Measurements from ENCODE around the gene ARFIP1.

The ARFIP1 gene

GRCh38 chr4:152944666-152945320, 165.0 kb downstream of the ARFIP1 start:
- H3K4me3 ChIP-seq (ENCODE audit: low read depth, low read length), result no peak overlapping the region
- no peaks in the 10 kb centered on the region for H3K9me3 ChIP-seq
- no peaks in the 10 kb centered on the region for H3K36me3 ChIP-seq
- H3K4me1 ChIP-seq, result no peaks in the 10 kb centered on the region
- no peak for DNase-seq
- peaks cover 17% of the 10 kb centered on the region for H3K27me3 ChIP-seq
- TF ChIP-seq, protein P1, sequence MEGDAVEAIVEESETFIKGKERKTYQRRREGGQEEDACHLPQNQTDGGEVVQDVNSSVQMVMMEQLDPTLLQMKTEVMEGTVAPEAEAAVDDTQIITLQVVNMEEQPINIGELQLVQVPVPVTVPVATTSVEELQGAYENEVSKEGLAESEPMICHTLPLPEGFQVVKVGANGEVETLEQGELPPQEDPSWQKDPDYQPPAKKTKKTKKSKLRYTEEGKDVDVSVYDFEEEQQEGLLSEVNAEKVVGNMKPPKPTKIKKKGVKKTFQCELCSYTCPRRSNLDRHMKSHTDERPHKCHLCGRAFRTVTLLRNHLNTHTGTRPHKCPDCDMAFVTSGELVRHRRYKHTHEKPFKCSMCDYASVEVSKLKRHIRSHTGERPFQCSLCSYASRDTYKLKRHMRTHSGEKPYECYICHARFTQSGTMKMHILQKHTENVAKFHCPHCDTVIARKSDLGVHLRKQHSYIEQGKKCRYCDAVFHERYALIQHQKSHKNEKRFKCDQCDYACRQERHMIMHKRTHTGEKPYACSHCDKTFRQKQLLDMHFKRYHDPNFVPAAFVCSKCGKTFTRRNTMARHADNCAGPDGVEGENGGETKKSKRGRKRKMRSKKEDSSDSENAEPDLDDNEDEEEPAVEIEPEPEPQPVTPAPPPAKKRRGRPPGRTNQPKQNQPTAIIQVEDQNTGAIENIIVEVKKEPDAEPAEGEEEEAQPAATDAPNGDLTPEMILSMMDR (IDR thresholded peaks at IDR 0.05; ENCODE audit: low read depth, low read length), result no peak

GRCh38 chr4:152945639-152946038, 165.9 kb downstream of the ARFIP1 start:
- no peak for DNase-seq
- Histone ChIP-seq H3K4me3 (ENCODE audit: low read depth, low read length) (no peak overlapping the region), H3K4me1 (no peaks in the 10 kb centered on the region), H3K27me3 (peaks cover 18% of the 10 kb centered on the region), H3K36me3 (no peaks in the 10 kb centered on the region), H3K9me3 (no peaks in the 10 kb centered on the region)
- TF ChIP-seq, protein P1 (IDR thresholded peaks at IDR 0.05; ENCODE audit: low read depth, low read length), result no peak

GRCh38 chr4:152946446-152946845, 166.7 kb downstream of the ARFIP1 start:
- TF ChIP-seq, protein P1 (IDR thresholded peaks at IDR 0.05; ENCODE audit: low read depth, low read length), result no peak
- no peaks in the 10 kb centered on the region for H3K36me3 ChIP-seq

DNA sequence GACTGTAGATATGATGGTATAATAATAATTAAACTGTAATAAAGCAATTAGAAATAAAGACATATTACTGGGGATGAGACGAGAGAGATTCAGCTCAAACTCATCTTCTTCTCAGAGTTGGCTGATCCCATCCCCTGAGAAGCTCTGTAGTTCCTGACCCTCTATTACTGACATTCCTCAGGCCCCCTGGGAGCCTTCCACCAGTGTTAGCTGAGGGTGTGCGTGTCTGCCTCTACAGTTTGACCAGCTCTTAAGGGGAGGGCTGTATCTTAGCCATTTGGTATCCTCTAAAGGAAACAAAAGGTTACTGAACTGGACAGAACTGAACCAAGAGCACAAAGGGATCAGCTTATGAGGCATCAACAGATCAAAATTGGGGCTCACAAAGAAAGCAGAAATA, 167.6 kb downstream of the ARFIP1 start:
- TF ChIP-seq, protein P1 (IDR thresholded peaks at IDR 0.05; ENCODE audit: low read depth, low read length), result no peak
- H3K36me3 ChIP-seq, result no peaks in the 10 kb centered on the region
- no peaks in the 10 kb centered on the region for H3K4me1 ChIP-seq
- peaks cover 20% of the 10 kb centered on the region for H3K27me3 ChIP-seq
- no peak for DNase-seq
- H3K9me3 ChIP-seq, result no peaks in the 10 kb centered on the region
- H3K4me3 ChIP-seq (ENCODE audit: low read depth, low read length), result no peak overlapping the region

More at GRCh38 chr4:152946446-152946845, 166.7 kb downstream of the ARFIP1 start:
- Histone ChIP-seq H3K4me1 (no peaks in the 10 kb centered on the region), H3K9me3 (no peaks in the 10 kb centered on the region), H3K4me3 (ENCODE audit: low read depth, low read length) (no peak overlapping the region), H3K27me3 (peaks cover 22% of the 10 kb centered on the region)
- DNase-seq, result no peak

DNA sequence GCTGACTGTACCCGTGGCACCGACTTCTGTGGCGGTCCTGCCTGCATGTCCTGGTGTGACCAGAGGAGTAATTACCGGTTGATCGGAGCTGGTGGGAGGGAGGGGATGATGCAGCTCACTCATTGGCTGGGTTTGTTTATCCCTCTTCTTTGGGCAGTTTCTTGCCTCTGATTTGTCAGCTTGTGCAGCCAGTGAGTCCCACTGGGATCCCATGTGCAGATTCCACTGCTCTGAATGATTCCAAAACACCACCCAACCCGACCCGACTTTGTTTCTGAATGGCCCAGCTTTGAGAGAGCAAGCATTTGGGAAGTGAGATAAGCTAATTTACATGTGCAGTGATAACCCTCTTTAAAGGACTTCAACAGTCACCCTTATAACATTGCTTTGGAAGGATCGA, 170.2 kb downstream of the ARFIP1 start:
- Histone ChIP-seq H3K4me1 (no peaks in the 10 kb centered on the region), H3K9me3 (no peaks in the 10 kb centered on the region), H3K36me3 (no peaks in the 10 kb centered on the region), H3K4me3 (ENCODE audit: low read depth, low read length) (no peak overlapping the region), H3K27me3 (peaks cover 20% of the 10 kb centered on the region)
- TF ChIP-seq, protein P1 (IDR thresholded peaks at IDR 0.05; ENCODE audit: low read depth, low read length), result no peak
- no peak for DNase-seq

DNA sequence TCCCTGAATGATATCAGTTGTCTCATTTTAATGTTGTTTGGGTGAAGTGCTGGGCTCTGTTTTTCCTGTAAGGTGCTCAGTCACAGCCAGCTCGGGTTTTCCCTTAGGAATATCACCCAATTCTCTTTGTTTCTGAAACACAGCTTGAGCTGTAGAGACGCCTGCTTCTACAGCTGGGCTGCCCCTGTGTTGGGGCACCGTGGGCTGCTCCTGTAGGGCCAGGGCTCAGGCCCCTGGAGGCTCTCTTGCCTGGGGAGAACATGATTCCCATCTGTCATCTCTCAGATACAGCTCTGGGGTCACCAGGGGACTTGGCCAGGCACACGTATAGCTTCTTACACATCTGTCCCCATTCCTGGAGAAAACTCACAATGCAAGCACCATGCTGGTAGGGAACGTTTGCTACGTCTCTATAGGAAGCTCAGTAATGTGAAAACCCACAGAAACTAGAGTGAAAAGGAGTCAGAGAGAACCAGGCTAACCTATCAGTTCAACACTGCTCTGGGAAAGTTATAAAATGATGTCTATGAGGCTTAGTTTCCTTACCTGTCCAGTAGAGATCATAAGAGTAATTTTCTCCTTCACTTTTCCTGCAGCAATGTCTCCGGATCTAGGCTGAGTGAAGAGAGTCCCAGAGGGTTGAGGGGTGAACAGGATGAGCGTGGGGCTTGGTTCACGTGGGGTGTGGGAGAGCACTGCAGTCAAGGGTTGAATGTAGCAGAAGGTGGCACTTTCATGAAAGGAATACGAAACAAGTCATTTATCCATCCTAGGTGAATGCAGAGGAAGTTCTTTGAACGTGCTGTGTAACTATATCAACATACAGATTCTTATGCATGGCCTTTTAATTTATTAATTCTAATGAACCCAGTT, 170.9 kb downstream of the ARFIP1 start:
- Histone ChIP-seq H3K4me3 (ENCODE audit: low read depth, low read length) (no peak overlapping the region), H3K4me1 (no peaks in the 10 kb centered on the region), H3K27me3 (peaks cover 20% of the 10 kb centered on the region), H3K36me3 (no peaks in the 10 kb centered on the region), H3K9me3 (no peaks in the 10 kb centered on the region)
- DNase-seq, result no peak
- TF ChIP-seq, protein P1 (IDR thresholded peaks at IDR 0.05; ENCODE audit: low read depth, low read length), result no peak
